Thymus (tissue), 11 donors: ENCODE results near the gene TP53I11. TPM values are rescaled to one million over a fixed set of nuclear protein-coding genes. Genes with fewer than 3 reads are reported as not detected.

Experiments used
- DNase-seq, 9 donors: peaks; one replicate each; pipeline ENCODE4 v3.0.0-alpha.2; 2013; ENCODE audit warnings: low spot score in 9 of 9, low read depth in 6 of 9, missing footprints in 1 of 9
- H3K27ac ChIP-seq, 2 donors: one replicate each; pipeline ENCODE4 v1.5.1; 2013; ENCODE audit warnings: control low read depth in 1 of 2, low read depth in 1 of 2, low read length in 1 of 2, mild to moderate bottlenecking in 1 of 2, moderate library complexity in 1 of 2
- H3K27me3 ChIP-seq, 2 donors: one replicate each; pipeline ENCODE4 v1.5.1; 2013; ENCODE audit warnings: low read length in 1 of 2; ENCODE audit not compliant: control insufficient read depth in 2 of 2, insufficient read depth in 1 of 2
- H3K36me3 ChIP-seq, 2 donors: one replicate each; pipeline ENCODE4 v1.5.1; 2013; ENCODE audit warnings: low read length in 1 of 2, mild to moderate bottlenecking in 1 of 2, moderate library complexity in 1 of 2; ENCODE audit not compliant: control insufficient read depth in 2 of 2, insufficient read depth in 2 of 2
- H3K4me1 ChIP-seq, 2 donors: one replicate each; pipeline ENCODE4 v1.5.1; 2013; ENCODE audit warnings: low read length in 2 of 2; ENCODE audit not compliant: control insufficient read depth in 2 of 2, insufficient read depth in 2 of 2
- H3K4me3 ChIP-seq, 2 donors: one replicate each; pipeline ENCODE4 v1.5.1; 2013; ENCODE audit warnings: low read length in 2 of 2, control low read depth in 1 of 2, mild to moderate bottlenecking in 1 of 2
- H3K9me3 ChIP-seq, 2 donors: one replicate each; pipeline ENCODE4 v1.5.1; 2013; ENCODE audit warnings: low read length in 1 of 2, mild to moderate bottlenecking in 1 of 2; ENCODE audit not compliant: control insufficient read depth in 2 of 2, insufficient read depth in 1 of 2
- WGBS: extraction: QIAGEN DNeasy Blood & Tissue Kit; methylation state at CpG from one replicate; pipeline ENCODE4 v1.1.7; 2013; 5-methylcytosine and 5-hydroxymethylcytosine counted together
- polyA plus RNA-seq: library from polyadenylated mRNA; stranded (reverse); fragments of 200-250 nt; gene quantifications from one replicate; pipeline ENCODE4 v1.2.3, GENCODE V29; 2013
- total RNA-seq: library from RNA; stranded (reverse); fragments of 120-200 nt; gene quantifications from one replicate; pipeline ENCODE4 v1.2.4, GENCODE V29; 2013
- donor health status: healthy.

TP53I11 gene
- total and polyA plus RNA-seq, 2 donors: 6.1 to 13.3 TPM

DNA sequence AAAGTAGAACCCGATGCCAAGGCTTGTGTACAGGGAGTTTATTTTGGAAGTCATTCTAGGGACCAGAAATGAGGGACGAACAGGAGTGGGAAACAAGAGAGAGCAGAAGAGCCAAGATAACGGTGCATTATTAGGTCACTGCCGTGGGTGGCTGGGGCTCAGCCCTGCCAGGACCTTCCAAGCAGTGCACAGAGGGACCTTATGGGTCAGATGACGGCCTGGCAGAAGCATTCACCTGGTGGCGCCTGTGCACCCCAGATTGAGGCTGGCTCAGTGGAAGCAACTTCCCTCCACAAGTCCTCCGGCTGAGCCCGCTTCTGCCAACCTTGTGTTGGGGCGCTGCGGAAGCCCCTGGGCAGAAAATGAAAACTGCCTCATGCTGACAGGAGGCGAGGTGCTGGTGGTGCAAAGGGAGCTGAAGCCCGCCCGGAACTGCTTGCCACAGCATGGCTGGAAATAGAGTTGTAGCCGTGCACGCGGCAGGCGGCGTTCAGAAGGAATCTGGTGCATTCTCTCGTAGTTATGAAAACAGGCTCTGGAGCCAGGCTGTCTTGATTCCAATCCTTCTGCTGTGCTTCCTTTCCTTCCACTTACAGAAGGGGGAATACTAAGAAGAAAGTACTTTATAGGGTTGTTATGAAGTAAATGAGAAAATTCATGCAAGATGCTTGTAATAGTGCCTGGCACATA lies 22.2 kb upstream of the TP53I11 start:
- H3K4me1 ChIP-seq: peaks cover 0 to 17% of the 10 kb centered on the region in 2 donors
- no peaks in the 10 kb centered on the region for H3K36me3 ChIP-seq
- no peak overlapping the region for H3K27ac ChIP-seq
- no peak for DNase-seq
- no peaks in the 10 kb centered on the region for H3K27me3 ChIP-seq
- H3K4me3 ChIP-seq: no peak overlapping the region
- no peaks in the 10 kb centered on the region for H3K9me3 ChIP-seq
- 95% methylated on average over 19 of the region's 19 CpGs for WGBS

DNA sequence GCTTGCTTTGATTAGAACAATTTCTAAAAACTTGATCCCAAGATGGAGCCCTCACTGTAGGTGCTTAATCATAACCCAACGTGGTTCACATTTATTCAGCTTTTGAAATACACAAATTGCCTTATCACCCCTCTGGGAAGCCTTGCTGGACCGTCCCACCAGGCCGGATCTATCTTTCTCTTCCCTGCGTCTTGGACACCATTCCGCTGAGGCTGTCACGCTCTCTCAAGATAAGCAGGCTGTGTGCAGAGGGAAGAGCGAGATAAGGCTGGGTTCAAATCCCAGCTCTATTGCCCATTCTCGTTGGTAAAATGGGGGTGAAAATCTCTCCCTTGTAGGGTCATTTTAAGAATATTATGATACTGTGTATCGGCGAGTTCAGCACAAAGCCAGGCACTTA lies 20.5 kb upstream of the TP53I11 start:
- Histone ChIP-seq H3K4me3 (no peak overlapping the region), H3K27me3 (no peaks in the 10 kb centered on the region), H3K9me3 (no peaks in the 10 kb centered on the region), H3K27ac (no peak overlapping the region), H3K4me1 (peaks cover 0 to 7% of the 10 kb centered on the region in 2 donors), H3K36me3 (no peaks in the 10 kb centered on the region)
- WGBS: 98% methylated on average over 10 of the region's 10 CpGs
- DNase-seq: no peak

DNA sequence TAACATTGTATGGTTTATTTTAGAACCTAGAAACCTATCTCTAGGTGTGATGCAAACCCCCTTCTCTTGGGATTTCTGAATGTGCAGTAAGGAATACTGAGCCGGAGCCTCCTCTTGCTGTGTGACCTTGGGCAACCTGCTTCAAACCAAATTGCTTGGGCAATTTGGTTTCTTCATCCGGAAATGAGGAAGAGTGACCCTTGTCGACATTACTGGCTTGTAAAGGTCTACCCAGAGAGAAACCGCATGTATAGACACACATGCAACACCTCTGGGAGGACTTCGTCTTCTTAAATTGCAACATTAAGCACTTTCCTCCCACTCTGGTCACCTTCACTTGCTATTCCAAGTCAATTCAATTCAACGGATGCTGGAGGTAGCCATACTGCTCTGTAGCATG lies 19.6 kb upstream of the TP53I11 start:
- Histone ChIP-seq H3K36me3 (no peaks in the 10 kb centered on the region), H3K27ac (no peak overlapping the region), H3K4me3 (no peak overlapping the region), H3K9me3 (no peaks in the 10 kb centered on the region), H3K27me3 (no peaks in the 10 kb centered on the region), H3K4me1 (peaks cover 0 to 10% of the 10 kb centered on the region in 2 donors)
- no peak for DNase-seq
- 94% methylated on average over 6 of the region's 6 CpGs for WGBS

DNA sequence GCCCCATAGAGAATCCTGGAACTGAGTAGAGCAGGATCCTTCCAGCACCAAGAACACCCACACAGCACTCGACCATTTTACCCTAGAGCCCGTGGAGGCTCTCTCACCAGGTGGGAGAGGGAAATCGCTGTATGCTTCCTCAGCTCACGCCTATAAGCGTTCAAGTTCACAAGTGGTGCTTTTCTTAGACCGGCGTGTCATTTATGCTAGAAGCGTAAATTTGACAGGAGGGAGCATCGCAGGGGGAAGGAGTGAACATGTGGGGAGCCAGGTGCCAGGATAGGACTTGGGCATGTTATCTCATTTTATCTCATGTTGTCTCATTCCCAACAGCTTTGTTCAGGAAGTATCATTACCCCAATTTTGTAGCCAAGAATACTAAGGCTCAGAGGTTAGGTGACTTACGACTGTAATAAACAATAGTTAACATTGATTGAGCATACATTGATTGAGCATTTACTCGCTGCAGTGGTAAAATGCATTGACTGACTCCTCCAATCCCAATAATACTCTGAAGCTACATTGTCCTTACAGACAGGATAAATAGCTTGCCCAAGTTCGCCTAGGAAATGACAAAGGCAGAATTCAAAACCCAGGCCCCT lies 19.1 kb upstream of the TP53I11 start:
- H3K27ac ChIP-seq: no peak overlapping the region
- H3K4me1 ChIP-seq: peaks cover 3 to 16% of the 10 kb centered on the region in 2 donors
- H3K36me3 ChIP-seq: no peaks in the 10 kb centered on the region
- 94% methylated on average over 12 of the region's 12 CpGs for WGBS
- H3K27me3 ChIP-seq: no peaks in the 10 kb centered on the region
- no peak for DNase-seq
- no peaks in the 10 kb centered on the region for H3K9me3 ChIP-seq
- H3K4me3 ChIP-seq: no peak overlapping the region

DNA sequence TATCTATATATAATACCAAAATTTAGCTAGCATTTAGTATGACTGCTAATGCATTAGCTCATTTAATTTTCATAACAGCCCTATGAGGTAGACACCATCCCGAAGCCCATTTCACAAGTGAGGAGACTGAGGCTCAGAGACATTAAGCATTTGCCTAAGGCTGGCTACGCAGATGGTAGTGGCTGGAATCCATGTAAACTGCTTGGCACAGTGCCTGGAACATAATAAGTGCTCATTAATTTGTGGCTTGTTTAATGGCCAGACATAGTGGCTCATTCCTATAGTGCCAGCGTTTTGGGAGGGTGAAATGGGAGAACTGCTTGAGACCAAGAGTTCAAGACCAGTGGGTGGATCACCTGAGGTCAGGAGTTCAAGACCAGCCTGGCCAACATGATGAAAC lies 17.8 kb upstream of the TP53I11 start:
- Histone ChIP-seq H3K4me1 (peaks cover 8 to 21% of the 10 kb centered on the region in 2 donors), H3K9me3 (no peaks in the 10 kb centered on the region), H3K27ac (no peak overlapping the region), H3K36me3 (no peaks in the 10 kb centered on the region), H3K27me3 (no peaks in the 10 kb centered on the region), H3K4me3 (no peak overlapping the region)
- WGBS: 95% methylated on average over 3 of the region's 3 CpGs
- no peak for DNase-seq

DNA sequence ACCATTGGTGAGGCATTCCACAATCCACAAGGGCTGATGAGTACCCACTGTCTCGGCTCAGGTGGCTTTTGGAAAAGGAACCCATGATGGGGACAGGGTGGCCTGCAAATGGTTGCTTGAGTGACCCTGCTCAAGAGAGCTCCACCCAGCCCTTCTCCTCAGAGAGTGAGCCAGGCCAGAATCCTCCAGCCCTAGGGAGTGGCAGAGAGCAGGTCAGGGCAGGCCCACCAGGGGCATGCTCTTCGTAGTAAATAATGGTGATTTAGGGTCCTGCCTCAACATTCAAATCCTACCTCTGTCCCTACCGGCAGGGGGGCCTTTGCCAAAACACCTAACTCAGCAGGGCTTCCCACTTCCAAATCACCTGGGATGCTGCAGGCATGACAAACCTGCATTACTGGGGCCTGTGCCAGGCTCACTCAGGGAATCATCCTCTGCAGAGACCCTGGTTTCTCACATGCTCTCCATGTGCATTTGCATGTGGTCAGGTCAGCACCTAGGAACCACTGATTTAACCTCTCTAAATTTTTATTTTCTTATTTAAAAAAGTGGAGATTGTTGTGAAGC lies 17.3 kb upstream of the TP53I11 start:
- H3K27ac ChIP-seq: no peak overlapping the region
- no peaks in the 10 kb centered on the region for H3K9me3 ChIP-seq
- peaks cover 8 to 26% of the 10 kb centered on the region in 2 donors for H3K4me1 ChIP-seq
- no peaks in the 10 kb centered on the region for H3K27me3 ChIP-seq
- no peak for DNase-seq
- H3K36me3 ChIP-seq: no peaks in the 10 kb centered on the region
- WGBS: 97% methylated on average over 3 of the region's 3 CpGs
- H3K4me3 ChIP-seq: no peak overlapping the region

DNA sequence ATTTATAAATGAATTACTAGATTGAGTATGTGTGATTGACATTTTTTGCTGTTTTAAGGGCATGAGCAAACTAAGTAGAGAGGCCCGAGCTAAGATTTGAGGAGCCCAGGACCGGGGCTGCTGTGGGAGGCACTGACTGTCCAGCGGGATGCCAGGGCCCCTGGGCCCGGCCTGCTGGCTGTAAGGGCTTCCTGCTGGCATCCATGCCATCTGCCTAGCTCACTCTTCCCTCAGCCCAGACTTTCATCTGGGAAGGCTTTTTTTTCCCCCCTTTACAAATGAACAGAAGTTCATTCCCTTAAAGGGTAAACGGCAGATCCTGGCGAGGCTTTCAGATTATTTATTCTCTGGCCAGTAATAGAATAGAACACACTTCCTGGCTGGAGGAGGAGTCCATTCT lies 16.0 kb upstream of the TP53I11 start:
- WGBS: 95% methylated on average over 6 of the region's 6 CpGs
- Histone ChIP-seq H3K4me1 (peaks cover 8 to 30% of the 10 kb centered on the region in 2 donors), H3K9me3 (no peaks in the 10 kb centered on the region), H3K27ac (no peak overlapping the region), H3K27me3 (no peaks in the 10 kb centered on the region), H3K36me3 (no peaks in the 10 kb centered on the region), H3K4me3 (no peak overlapping the region)
- no peak for DNase-seq

DNA sequence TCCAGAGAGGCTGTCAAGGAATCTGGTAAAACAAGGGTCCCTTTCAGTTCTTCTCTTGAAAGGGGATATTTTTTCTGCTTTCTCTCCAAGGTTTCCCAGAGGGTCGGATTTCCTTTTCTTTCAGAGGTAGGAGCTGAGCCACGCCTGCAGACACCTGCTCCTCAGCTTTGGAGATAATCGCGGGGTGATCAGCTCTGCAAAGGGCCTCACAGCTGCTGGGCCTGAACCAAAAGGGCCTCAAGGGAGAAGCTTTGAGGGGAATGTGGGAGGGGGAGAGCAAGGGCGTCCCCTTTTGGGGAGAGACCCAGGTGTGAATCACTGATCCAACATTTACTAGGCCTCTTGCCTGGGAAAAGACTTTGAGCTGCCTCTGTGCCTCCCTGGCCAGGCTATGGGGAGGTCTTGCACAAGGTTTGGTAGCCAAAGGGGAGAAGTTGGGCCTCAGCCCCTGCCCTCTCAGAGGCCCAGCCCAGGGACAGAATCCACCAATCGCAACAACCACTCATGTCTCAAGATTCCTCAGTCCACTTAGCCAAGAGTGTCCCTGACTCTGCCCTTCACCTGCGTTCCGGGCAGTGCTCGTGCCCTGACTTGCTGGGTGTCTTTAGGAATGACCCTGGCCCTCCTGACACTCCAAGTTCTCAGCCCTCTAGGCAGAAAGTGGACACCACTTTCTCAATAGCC lies 14.0 kb upstream of the TP53I11 start:
- no peaks in the 10 kb centered on the region for H3K9me3 ChIP-seq
- peak overlapping the region; percentile 20 to 26 for H3K27ac ChIP-seq
- WGBS: 73% methylated on average over 9 of the region's 9 CpGs
- H3K36me3 ChIP-seq: no peaks in the 10 kb centered on the region
- DNase-seq: peak in 3 of 9 donors; percentile 18 to 63 (median 32)
- H3K4me1 ChIP-seq: peaks cover 8 to 30% of the 10 kb centered on the region in 2 donors
- H3K27me3 ChIP-seq: no peaks in the 10 kb centered on the region
- no peak overlapping the region for H3K4me3 ChIP-seq

DNA sequence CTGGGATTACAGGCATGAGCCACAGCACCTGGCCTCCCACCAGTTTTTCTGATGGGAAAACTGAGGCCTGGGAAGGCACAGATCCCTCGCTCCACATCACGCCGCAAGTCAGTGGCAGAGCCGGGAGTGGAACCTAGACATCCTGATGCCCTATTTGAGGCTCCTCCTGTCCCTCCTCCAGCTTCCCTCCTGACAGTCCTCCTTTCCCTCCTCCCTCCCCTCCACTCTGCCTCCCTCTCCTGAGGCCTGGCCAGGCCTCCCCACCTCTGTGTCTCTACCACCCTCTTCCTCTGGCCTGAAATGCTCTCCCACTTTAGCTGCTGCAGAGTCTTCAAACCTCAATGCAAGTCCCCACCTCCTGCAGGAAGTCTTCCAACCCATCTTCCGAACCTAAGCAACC lies 13.3 kb upstream of the TP53I11 start:
- no peak for DNase-seq
- no peaks in the 10 kb centered on the region for H3K36me3 ChIP-seq
- H3K27me3 ChIP-seq: no peaks in the 10 kb centered on the region
- no peak overlapping the region for H3K4me3 ChIP-seq
- peaks cover 8 to 30% of the 10 kb centered on the region in 2 donors for H3K4me1 ChIP-seq
- 98% methylated on average over 5 of the region's 5 CpGs for WGBS
- H3K27ac ChIP-seq: no peak overlapping the region
- no peaks in the 10 kb centered on the region for H3K9me3 ChIP-seq
